AG04450 (cell line): ENCODE results near the gene RFTN2. TPM values are rescaled to one million over a fixed set of nuclear protein-coding genes. Genes with fewer than 3 reads are reported as not detected.

Source experiments
- CTCF ChIA-PET: fragments of 300-600, 350-600 bp; formaldehyde crosslinking; extraction: SDS; loops from one replicate; lab custom pipeline; 2022; ENCODE audit warnings: antibody characterized with exemption, inconsistent platforms; lab: Charles Lee
- POLR2A ChIA-PET: fragments of 350-600 bp; formaldehyde crosslinking; extraction: SDS; loops from one replicate; lab custom pipeline; 2021; ENCODE audit warnings: antibody characterized with exemption, inconsistent platforms; lab: Yijun Ruan, JAX
- DNase-seq: peaks from one replicate; pipeline ENCODE4 v3.0.0-alpha.2; 2011; ENCODE audit warnings: low read depth, low spot score
- H3K27ac ChIP-seq: one replicate; pipeline ENCODE4 v1.5.1; 2012; ENCODE audit warnings: low read depth, low read length, control low read depth
- H3K27me3 ChIP-seq: one replicate; pipeline ENCODE4 v1.6.0; 2012; ENCODE audit warnings: low read length; ENCODE audit not compliant: control insufficient read depth, insufficient read depth
- H3K4me3 ChIP-seq: 2 replicates; pipeline ENCODE4 v1.5.1; 2011; ENCODE audit warnings: mild to moderate bottlenecking, low read depth, low read length, control low read depth
- H3K9me3 ChIP-seq: 2 replicates; pipeline ENCODE4 v1.5.1; 2012; ENCODE audit warnings: low read length; ENCODE audit not compliant: control insufficient read depth, insufficient read depth
- polyA plus RNA-seq: library from polyadenylated mRNA; depleted of rRNA; stranded (reverse); fragments of >200 nt; gene quantifications from 2 replicates; pipeline ENCODE4 v1.2.3, GENCODE V29; 2011
- TF ChIP-seq, protein P1 (sequence below): IDR thresholded peaks from 2 replicates; pipeline ENCODE4 v1.5.1; 2011; ENCODE audit warnings: low read depth, low read length, control low read depth, inconsistent platforms

The RFTN2 gene
- polyA plus RNA-seq, 1 experiment: 5.7 TPM

DNA sequence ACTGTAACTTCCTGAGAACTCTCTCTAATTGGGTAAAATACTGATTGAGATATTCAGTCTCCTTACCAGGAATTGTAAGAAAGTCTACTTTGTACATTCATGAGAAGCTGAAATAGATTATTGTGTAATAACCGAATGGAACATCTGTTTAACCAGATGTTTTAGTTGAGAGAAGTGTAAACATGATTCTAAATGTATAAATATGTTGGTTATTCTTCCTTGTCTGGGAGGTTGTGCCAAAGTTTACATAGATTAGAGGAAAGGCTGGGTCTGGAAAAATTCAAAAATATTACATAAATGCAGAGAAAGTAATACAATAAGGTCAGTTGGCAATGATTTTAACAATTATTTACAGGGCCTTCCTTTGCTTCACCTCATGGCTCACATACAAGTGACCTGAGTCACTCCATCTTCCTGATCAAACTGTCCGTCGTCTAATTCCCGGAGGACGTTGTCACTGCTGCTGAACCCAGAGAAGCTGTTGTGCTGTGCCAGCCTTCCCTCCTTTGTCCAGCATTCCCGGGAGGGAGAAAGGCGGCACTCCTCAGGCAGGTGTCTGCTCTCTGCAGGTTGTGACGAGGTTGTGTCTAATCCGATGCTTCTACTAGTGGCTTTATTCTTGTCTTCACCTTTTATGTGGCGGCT is 103.6 kb downstream of the RFTN2 start:
- H3K9me3 ChIP-seq: peaks cover 6% of the 10 kb centered on the region
- ChIA-PET CTCF (interaction anchor here (0.7 kb wide), 1 partner anchor 28 kb away, joined by 3 read pairs; no protein-coding TSS in a partner anchor), POLR2A (no interaction called here)
- no peaks in the 10 kb centered on the region for H3K27me3 ChIP-seq
- peak; percentile 33 for DNase-seq
- H3K4me3 ChIP-seq: no peak overlapping the region
- TF ChIP-seq, protein P1, sequence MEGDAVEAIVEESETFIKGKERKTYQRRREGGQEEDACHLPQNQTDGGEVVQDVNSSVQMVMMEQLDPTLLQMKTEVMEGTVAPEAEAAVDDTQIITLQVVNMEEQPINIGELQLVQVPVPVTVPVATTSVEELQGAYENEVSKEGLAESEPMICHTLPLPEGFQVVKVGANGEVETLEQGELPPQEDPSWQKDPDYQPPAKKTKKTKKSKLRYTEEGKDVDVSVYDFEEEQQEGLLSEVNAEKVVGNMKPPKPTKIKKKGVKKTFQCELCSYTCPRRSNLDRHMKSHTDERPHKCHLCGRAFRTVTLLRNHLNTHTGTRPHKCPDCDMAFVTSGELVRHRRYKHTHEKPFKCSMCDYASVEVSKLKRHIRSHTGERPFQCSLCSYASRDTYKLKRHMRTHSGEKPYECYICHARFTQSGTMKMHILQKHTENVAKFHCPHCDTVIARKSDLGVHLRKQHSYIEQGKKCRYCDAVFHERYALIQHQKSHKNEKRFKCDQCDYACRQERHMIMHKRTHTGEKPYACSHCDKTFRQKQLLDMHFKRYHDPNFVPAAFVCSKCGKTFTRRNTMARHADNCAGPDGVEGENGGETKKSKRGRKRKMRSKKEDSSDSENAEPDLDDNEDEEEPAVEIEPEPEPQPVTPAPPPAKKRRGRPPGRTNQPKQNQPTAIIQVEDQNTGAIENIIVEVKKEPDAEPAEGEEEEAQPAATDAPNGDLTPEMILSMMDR: no peak
- peak overlapping the region; percentile 66 for H3K27ac ChIP-seq

DNA sequence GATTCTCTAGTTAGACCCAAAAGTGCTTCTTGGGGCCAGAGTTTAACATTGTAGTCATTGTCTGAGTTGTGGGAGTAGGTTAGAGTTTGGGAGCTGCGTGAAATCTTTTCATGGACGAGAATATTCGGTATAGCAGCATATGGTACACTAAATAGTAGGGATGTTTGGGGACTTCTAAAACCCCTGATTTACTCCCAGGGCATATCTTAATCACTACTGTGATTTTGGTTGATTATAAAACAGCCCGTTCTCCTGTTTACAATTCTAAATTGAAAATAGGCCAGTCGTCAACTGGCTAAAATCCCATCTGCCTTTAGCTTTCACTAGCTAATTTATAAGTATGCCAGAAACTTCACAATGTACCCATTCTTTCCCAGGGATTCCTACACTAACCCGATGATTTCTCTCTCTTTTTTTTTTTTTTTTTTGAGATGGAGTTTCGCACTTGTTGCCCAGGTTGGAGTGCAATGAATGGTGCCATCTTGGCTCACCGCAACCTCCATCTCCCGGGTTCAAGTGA is 115.2 kb downstream of the RFTN2 start:
- H3K9me3 ChIP-seq: no peaks in the 10 kb centered on the region
- TF ChIP-seq, protein P1: no peak
- no peak overlapping the region for H3K27ac ChIP-seq
- no peak for DNase-seq
- H3K27me3 ChIP-seq: no peaks in the 10 kb centered on the region
- ChIA-PET POLR2A (interaction anchor here (0.6 kb wide), 1 partner anchor 37 kb away, joined by 3 read pairs; no protein-coding TSS in a partner anchor), CTCF (interaction anchor here (0.6 kb wide), 1 partner anchor 37 kb away, joined by 3 read pairs; no protein-coding TSS in a partner anchor)
- H3K4me3 ChIP-seq: no peak overlapping the region

DNA sequence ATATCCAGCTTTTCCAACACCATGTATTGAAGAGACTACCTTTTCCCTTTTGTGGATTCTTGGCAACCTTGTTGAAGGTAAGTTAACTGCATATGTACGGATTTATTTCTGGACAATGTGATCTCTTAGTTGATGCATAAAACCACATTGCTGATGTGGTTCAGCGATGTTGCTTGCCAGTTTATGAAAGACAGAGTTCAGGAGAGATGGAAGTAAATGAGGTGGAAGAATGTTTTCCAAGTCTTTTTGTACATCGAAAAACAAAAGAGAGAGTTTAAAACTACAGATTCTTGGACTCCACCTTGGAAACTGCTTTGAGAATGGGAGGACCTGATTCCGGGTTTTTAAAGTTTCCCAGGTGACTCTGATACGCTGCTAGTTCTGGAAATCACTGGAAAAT is 115.7 kb downstream of the RFTN2 start:
- no peaks in the 10 kb centered on the region for H3K9me3 ChIP-seq
- CTCF ChIA-PET: interaction anchor here (0.6 kb wide), 1 partner anchor 38 kb away, joined by 3 read pairs; no protein-coding TSS in a partner anchor
- no peak overlapping the region for H3K4me3 ChIP-seq
- no peaks in the 10 kb centered on the region for H3K27me3 ChIP-seq
- DNase-seq: no peak
- TF ChIP-seq, protein P1: no peak
- H3K27ac ChIP-seq: no peak overlapping the region
- POLR2A ChIA-PET: interaction anchor here (0.6 kb wide), 1 partner anchor 37 kb away, joined by 3 read pairs; no protein-coding TSS in a partner anchor

DNA sequence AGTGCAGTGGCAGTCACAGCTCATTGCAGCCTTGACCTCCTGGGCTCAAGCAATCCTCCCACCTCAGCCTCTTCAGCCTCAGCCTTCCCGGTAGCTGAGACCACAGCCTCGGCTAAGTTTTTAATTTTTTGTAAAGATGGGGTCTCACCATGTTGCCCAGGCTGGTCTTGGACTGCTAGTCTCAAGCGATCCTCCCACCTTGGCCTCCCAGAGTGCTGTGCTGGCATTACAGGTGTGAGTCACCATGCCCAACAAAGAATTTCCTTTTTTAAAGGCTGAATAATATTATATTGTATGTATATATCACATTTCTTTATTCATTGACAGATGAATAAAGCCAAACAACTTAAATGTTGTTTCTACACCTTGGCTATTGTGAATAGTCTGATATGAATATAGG is 117.0 kb downstream of the RFTN2 start:
- Histone ChIP-seq H3K27me3 (no peaks in the 10 kb centered on the region), H3K27ac (no peak overlapping the region), H3K9me3 (no peaks in the 10 kb centered on the region), H3K4me3 (no peak overlapping the region)
- TF ChIP-seq, protein P1: no peak
- ChIA-PET CTCF (no interaction called here), POLR2A (no interaction called here)
- no peak for DNase-seq

DNA sequence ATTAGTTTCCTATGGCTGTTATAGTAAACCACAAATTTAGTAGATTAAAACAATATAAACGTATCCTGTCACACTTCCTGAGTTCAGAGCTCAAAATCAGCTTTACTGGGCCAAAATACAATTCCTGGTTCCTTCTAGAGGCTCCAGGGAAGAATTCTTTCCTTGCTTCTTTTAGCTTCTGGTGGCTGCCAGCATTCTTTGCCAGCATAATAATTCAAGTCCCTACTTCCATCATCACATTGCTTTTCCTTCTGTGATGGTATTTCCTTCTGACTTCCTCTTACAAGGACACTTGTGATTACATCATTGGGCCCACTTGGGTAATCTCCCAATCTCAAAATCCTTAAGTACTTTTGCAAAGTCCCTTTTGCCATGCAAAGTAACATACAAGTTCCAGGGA is 118.9 kb downstream of the RFTN2 start:
- CTCF ChIA-PET: no interaction called here

More for the DNA sequence above, 118.9 kb downstream of the RFTN2 start:
- Histone ChIP-seq H3K27me3 (no peaks in the 10 kb centered on the region), H3K27ac (no peak overlapping the region), H3K4me3 (no peak overlapping the region), H3K9me3 (no peaks in the 10 kb centered on the region)
- POLR2A ChIA-PET: interaction anchor here (0.6 kb wide), 1 partner anchor 149 kb away, joined by 3 read pairs; no protein-coding TSS in a partner anchor
- no peak for DNase-seq
- TF ChIP-seq, protein P1: no peak
